HG02970 (cell line): Measurements from ENCODE around the gene BBLN.
"Not testable (repeated sequence)": the region's sequence is repeated elsewhere in the genome, so short reads cannot be mapped to it uniquely, and the experiment has no call there.

Experiments
- ATAC-seq: cut with Tn5 transposase; IDR thresholded peaks from one replicate; pipeline ENCODE4 v1.9.1; 2021; ENCODE audit warnings: mild to moderate bottlenecking, moderate library complexity, moderate number of reproducible peaks; ENCODE audit not compliant: unreplicated experiment, low FRiP score

The BBLN gene

GRCh38 chr9:128160603-128160987 lies 530 bp downstream of the BBLN start:
- no peak for ATAC-seq

GRCh38 chr9:128161215-128161902 lies 1.3 kb downstream of the BBLN start:
- no peak for ATAC-seq

GRCh38 chr9:128162215-128163026 lies 2.4 kb downstream of the BBLN start:
- no peak for ATAC-seq

- ATAC-seq = no peak
These were observed 3.0 kb downstream of the BBLN start for GRCh38 chr9:128163027-128163515.

GRCh38 chr9:128163523-128164306 lies 3.6 kb downstream of the BBLN start:
- no peak for ATAC-seq

- no peak for ATAC-seq
These were observed 4.3 kb downstream of the BBLN start for GRCh38 chr9:128164307-128164885.

- no peak for ATAC-seq
These were observed 6.1 kb downstream of the BBLN start for GRCh38 chr9:128166169-128166568.

GRCh38 chr9:128167209-128167608 lies 7.1 kb downstream of the BBLN start:
- ATAC-seq = no peak

GRCh38 chr9:128168731-128169308 lies 8.8 kb downstream of the BBLN start:
- no peak for ATAC-seq

GRCh38 chr9:128169492-128169891 lies 9.4 kb downstream of the BBLN start:
- ATAC-seq = no peak

GRCh38 chr9:128169925-128170324 lies 9.9 kb downstream of the BBLN start:
- ATAC-seq = no peak

- ATAC-seq = no peak
These were observed 14.0 kb downstream of the BBLN start for GRCh38 chr9:128174062-128174461.

GRCh38 chr9:128175102-128175563 lies 15.1 kb downstream of the BBLN start:
- ATAC-seq = no peak

- no peak for ATAC-seq
These were observed 15.7 kb downstream of the BBLN start for GRCh38 chr9:128175726-128176125.

GRCh38 chr9:128178806-128179431 lies 18.9 kb downstream of the BBLN start:
- no peak for ATAC-seq

- ATAC-seq = no peak
These were observed 19.9 kb downstream of the BBLN start for GRCh38 chr9:128180001-128180400.

- no peak for ATAC-seq
These were observed 20.4 kb downstream of the BBLN start for GRCh38 chr9:128180447-128180846.

GRCh38 chr9:128181480-128181879 lies 21.4 kb downstream of the BBLN start:
- ATAC-seq = not testable (repeated sequence)

- no peak for ATAC-seq
These were observed 23.0 kb downstream of the BBLN start for GRCh38 chr9:128182893-128183588.
